CD14-positive monocyte (primary cell): Measurements from ENCODE around the gene UNC5C. TPM values are rescaled to one million over a fixed set of nuclear protein-coding genes. Genes with fewer than 3 reads are reported as not detected.

ENCODE experiments used
- DNase-seq, 3 donors: peaks; one replicate each; pipeline ENCODE4 v3.0.0-alpha.2; 2011 to 2022
- H2AFZ ChIP-seq: 2 replicates; pipeline ENCODE4 v1.6.0; 2012; ENCODE audit warnings: mild to moderate bottlenecking, low read depth, low read length, inconsistent platforms; ENCODE audit not compliant: insufficient read depth, poor library complexity, severe bottlenecking
- H3K27ac ChIP-seq, 2 donors: 1 replicate in 1 of 2; 2 replicates in 1 of 2; pipeline ENCODE4 v1.5.1; 2012 to 2013; ENCODE audit warnings: low read length in 2 of 2, control low read depth in 1 of 2, inconsistent platforms in 1 of 2, low read depth in 1 of 2, mild to moderate bottlenecking in 1 of 2
- H3K27me3 ChIP-seq, 2 donors: one replicate each; pipeline versions ENCODE4 v1.6.0 to v1.6.1; 2011 to 2013; ENCODE audit warnings: low read length in 2 of 2; ENCODE audit not compliant: control insufficient read depth in 2 of 2, insufficient read depth in 2 of 2
- H3K36me3 ChIP-seq, 2 donors: replicated peaks in 1 of 2; 1 replicate in 1 of 2; 2 replicates in 1 of 2; pipeline versions ENCODE4 v1.5.1 to v1.6.1; 2012 to 2013; ENCODE audit warnings: low read length in 2 of 2, control low read depth in 1 of 2, inconsistent platforms in 1 of 2, mild to moderate bottlenecking in 1 of 2; ENCODE audit not compliant: insufficient read depth in 2 of 2, control insufficient read depth in 1 of 2
- H3K4me1 ChIP-seq, 2 donors: 1 replicate in 1 of 2; 2 replicates in 1 of 2; pipeline versions ENCODE4 v1.5.1 to v1.6.1; 2012 to 2013; ENCODE audit warnings: low read length in 2 of 2, control low read depth in 1 of 2, inconsistent platforms in 1 of 2, mild to moderate bottlenecking in 1 of 2, moderate library complexity in 1 of 2; ENCODE audit not compliant: insufficient read depth in 2 of 2, control insufficient read depth in 1 of 2
- H3K4me2 ChIP-seq: replicated peaks from 2 replicates; pipeline ENCODE3; 2012; ENCODE audit warnings: low read length, moderate library complexity, mild to moderate bottlenecking; ENCODE audit not compliant: poor library complexity, severe bottlenecking; ENCODE audit errors: extremely low read depth
- H3K4me3 ChIP-seq, 3 experiments: fragments of 200-600 bp in 1 of 3; sonication (generic) in 1 of 3; replicated peaks in 1 of 3; 1 replicate in 2 of 3; 2 replicates in 1 of 3; pipeline ENCODE4 v1.5.1; 2011 to 2013; ENCODE audit warnings: low read length in 3 of 3, mild to moderate bottlenecking in 3 of 3, control low read depth in 2 of 3, low read depth in 2 of 3, inconsistent platforms in 1 of 3, moderate library complexity in 1 of 3
- H3K79me2 ChIP-seq: 2 replicates; pipeline ENCODE4 v1.6.0; 2012; ENCODE audit warnings: mild to moderate bottlenecking, control low read depth, inconsistent platforms, low read length, moderate library complexity; ENCODE audit not compliant: insufficient read depth
- H3K9ac ChIP-seq: 2 replicates; pipeline ENCODE4 v1.6.0; 2017; ENCODE audit warnings: low read length, mild to moderate bottlenecking; ENCODE audit not compliant: insufficient read depth, poor library complexity, severe bottlenecking
- H3K9me3 ChIP-seq, 2 donors: replicated peaks in 1 of 2; 1 replicate in 1 of 2; 2 replicates in 1 of 2; pipeline versions ENCODE4 v1.5.1 to v1.6.1; 2012 to 2013; ENCODE audit warnings: low read length in 2 of 2, control low read depth in 1 of 2; ENCODE audit not compliant: control insufficient read depth in 1 of 2, insufficient read depth in 1 of 2
- H4K20me1 ChIP-seq: 2 replicates; pipeline ENCODE4 v1.6.0; 2012; ENCODE audit warnings: mild to moderate bottlenecking, low read length, control low read depth, moderate library complexity; ENCODE audit not compliant: insufficient read depth
- H3K27ac Mint-ChIP-seq, 7 donors: one replicate each; pipeline ENCODE4 v1.8.0; 2020; ENCODE audit warnings: mild to moderate bottlenecking in 7 of 7, mixed read lengths in 7 of 7, moderate library complexity in 6 of 7, inconsistent platforms in 2 of 7
- H3K27me3 Mint-ChIP-seq, 3 donors: one replicate each; pipeline ENCODE4 v1.8.0; 2021 to 2022; ENCODE audit warnings: low read depth in 3 of 3, mild to moderate bottlenecking in 3 of 3, mixed read lengths in 3 of 3, moderate library complexity in 3 of 3, inconsistent platforms in 1 of 3
- H3K36me3 Mint-ChIP-seq, 2 donors: one replicate each; pipeline ENCODE4 v1.8.0; 2020; ENCODE audit warnings: mixed read lengths in 2 of 2, inconsistent platforms in 1 of 2, mild to moderate bottlenecking in 1 of 2
- H3K4me1 Mint-ChIP-seq: one replicate; pipeline ENCODE4 v1.8.0; 2020; ENCODE audit warnings: mild to moderate bottlenecking, mixed read lengths
- H3K4me3 Mint-ChIP-seq, 2 donors: one replicate each; pipeline ENCODE4 v1.8.0; 2020; ENCODE audit warnings: mild to moderate bottlenecking in 2 of 2, mixed read lengths in 2 of 2, moderate library complexity in 1 of 2
- H3K9me3 Mint-ChIP-seq, 7 donors: one replicate each; pipeline ENCODE4 v1.8.0; 2020 to 2022; ENCODE audit warnings: mixed read lengths in 7 of 7, mild to moderate bottlenecking in 6 of 7, moderate library complexity in 6 of 7, inconsistent platforms in 2 of 7
- CTCF ChIP-seq: fragments of 200-600 bp; IDR thresholded peaks from one replicate; pipeline ENCODE4 v1.8.0; 2022; ENCODE audit warnings: antibody characterized with exemption, mild to moderate bottlenecking
- WGBS: methylation state at CpG from one replicate; pipeline ENCODE4 v1.1.5; 2013; ENCODE audit warnings: missing lambda C conversion rate; ENCODE audit not compliant: insufficient coverage; 5-methylcytosine and 5-hydroxymethylcytosine counted together
- intact Hi-C, 2 donors: fragments of 100-400 bp; cut with micrococcal nuclease; formaldehyde crosslinking; loops; one replicate each; pipeline versions ENCODE4 v1.15.0 to v1.15.1; 2023
- polyA plus RNA-seq, 3 donors: library from polyadenylated mRNA; depleted of rRNA in 1 of 3; unstranded in 2 of 3; stranded (reverse) in 1 of 3; fragments of 300-500 nt in 2 of 3; fragments of >200 nt in 1 of 3; fragmentation: Illumina TruSeq in 2 of 3; gene quantifications; 1 replicate in 2 of 3; 2 replicates in 1 of 3; pipeline ENCODE4 v1.2.3, GENCODE V29; 2012 to 2021

The UNC5C gene
- polyA plus RNA-seq, 3 donors: 0.03 TPM; not detected in 2

- Histone ChIP-seq H3K36me3 (no peaks in the 10 kb centered on the region), H3K4me1 (no peaks in the 10 kb centered on the region), H3K9me3 (no peaks in the 10 kb centered on the region), H3K9ac (no peak overlapping the region), H3K4me2 (no peak overlapping the region), H3K27ac (no peak overlapping the region), H3K4me3 (no peak overlapping the region), H3K79me2 (no peaks in the 10 kb centered on the region), H3K27me3 (no peaks in the 10 kb centered on the region), H2AFZ (no peak overlapping the region), H4K20me1 (no peaks in the 10 kb centered on the region)
- no peaks in the 10 kb centered on the region for H3K4me1 Mint-ChIP-seq
- no peaks in the 10 kb centered on the region for H3K9me3 Mint-ChIP-seq
- no CpG with 5 or more reads among the region's 3 CpGs for WGBS
- TF ChIP-seq CTCF: peak; percentile 74
- no peak overlapping the region for H3K4me3 Mint-ChIP-seq
- H3K27ac Mint-ChIP-seq: no peak overlapping the region
- H3K36me3 Mint-ChIP-seq: no peaks in the 10 kb centered on the region
- H3K27me3 Mint-ChIP-seq: peaks cover 0 to 1% (median 0%) of the 10 kb centered on the region in 3 donors
- intact Hi-C loops: no loop called here
- DNase-seq: peak; percentile 23 to 58 (median 52)
These were observed 382.7 kb downstream of the UNC5C start for GRCh38 chr4:95165926-95166524.

- no peaks in the 10 kb centered on the region for H3K36me3 Mint-ChIP-seq
- Histone ChIP-seq H3K9ac (no peak overlapping the region), H3K79me2 (no peaks in the 10 kb centered on the region), H3K27me3 (no peaks in the 10 kb centered on the region), H3K36me3 (no peaks in the 10 kb centered on the region), H3K4me2 (no peak overlapping the region), H2AFZ (no peak overlapping the region), H3K27ac (no peak overlapping the region), H3K4me1 (no peaks in the 10 kb centered on the region), H3K9me3 (no peaks in the 10 kb centered on the region), H4K20me1 (no peaks in the 10 kb centered on the region), H3K4me3 (no peak overlapping the region)
- no peaks in the 10 kb centered on the region for H3K9me3 Mint-ChIP-seq
- no peak for DNase-seq
- no peaks in the 10 kb centered on the region for H3K4me1 Mint-ChIP-seq
- no peak overlapping the region for H3K27ac Mint-ChIP-seq
- H3K4me3 Mint-ChIP-seq: no peak overlapping the region
- no peak for TF ChIP-seq CTCF
- 93% methylated on average over 5 of the region's 6 CpGs for WGBS
- peaks cover 0 to 1% (median 0%) of the 10 kb centered on the region in 3 donors for H3K27me3 Mint-ChIP-seq
- intact Hi-C loops: no loop called here
These were observed 385.9 kb downstream of the UNC5C start for GRCh38 chr4:95162867-95163266.
